HepG2 (cell line): ENCODE results near the gene APBB2. TPM values are rescaled to one million over a fixed set of nuclear protein-coding genes. Genes with fewer than 3 reads are reported as not detected.

Source experiments
- ATAC-seq: fragments of 200-7000 bp; cut with Tn5 transposase; 3 replicates; pipeline ENCODE4 v1.9.1; 2020; ENCODE audit warnings: mild to moderate bottlenecking, moderate library complexity
- BruUV-seq: library from RNA; stranded (reverse); fragments of 400-500 nt; replicated peaks from 2 replicates; lab custom pipeline; 2021; lab: Mats Ljungman, UMichigan
- CTCF ChIA-PET: fragments of 300-600 bp; formaldehyde crosslinking; extraction: SDS; loops from one replicate; lab custom pipeline; 2021; ENCODE audit warnings: low total read pairs, inconsistent platforms, low intra/inter-chr PET ratio; lab: Yijun Ruan, JAX
- POLR2A ChIA-PET: fragments of 350-600 bp; sonication (Branson Sonifier 250); formaldehyde crosslinking; loops from one replicate; lab custom pipeline; 2020; ENCODE audit warnings: antibody characterized with exemption, inconsistent platforms; lab: Yijun Ruan, JAX
- DNase-seq: peaks from one replicate; pipeline ENCODE4 v3.0.0-alpha.2; 2015; ENCODE audit warnings: low spot score
- FAIRE-seq: peaks from 3 replicates; lab custom pipeline; 2011; peaks lifted over from hg19 to GRCh38; lab: Jason Lieb, UNC
- H2AFZ ChIP-seq: one replicate; pipeline ENCODE4 v1.6.1; 2011; ENCODE audit warnings: low read length, inconsistent platforms
- H3K27ac ChIP-seq: fragments of 300-600 bp; 3 replicates; pipeline ENCODE4 v1.8.0; 2011; ENCODE audit warnings: mixed run types, mild to moderate bottlenecking, mixed read lengths, low read length, inconsistent platforms; ENCODE audit not compliant: insufficient read depth; ENCODE audit errors: extremely low read length
- H3K27me3 ChIP-seq, 2 experiments: fragments of 200-600 bp in 1 of 2; 2 replicates in 1 of 2; 3 replicates in 1 of 2; pipeline versions ENCODE4 v1.6.0 to v1.8.0; 2011; ENCODE audit warnings: low read length in 2 of 2, mild to moderate bottlenecking in 2 of 2, moderate library complexity in 2 of 2, inconsistent platforms in 1 of 2; ENCODE audit not compliant: insufficient read depth in 2 of 2, control insufficient read depth in 1 of 2
- H3K36me3 ChIP-seq, 2 experiments: fragments of 200-600 bp in 1 of 2; replicated peaks in 1 of 2; 2 replicates in 1 of 2; 3 replicates in 1 of 2; pipeline versions ENCODE4 v1.5.1 to v1.8.0; 2011; ENCODE audit warnings: low read length in 2 of 2, inconsistent platforms in 1 of 2; ENCODE audit not compliant: insufficient read depth in 2 of 2, control insufficient read depth in 1 of 2
- H3K4me1 ChIP-seq: 2 replicates; pipeline ENCODE4 v1.5.1; 2012; ENCODE audit warnings: low read length, inconsistent platforms; ENCODE audit not compliant: insufficient read depth
- H3K4me2 ChIP-seq: 2 replicates; pipeline ENCODE4 v1.6.0; 2011; ENCODE audit warnings: low read depth, low read length, inconsistent platforms
- H3K4me3 ChIP-seq, 3 experiments: fragments of 200-600 bp in 1 of 3; sonication (generic), shearing (Covaris generic) in 1 of 3; replicated peaks in 1 of 3; 2 replicates each; pipeline ENCODE4 v1.5.1; 2011 to 2016; ENCODE audit warnings: low read length in 3 of 3, inconsistent platforms in 2 of 3, low read depth in 2 of 3, mild to moderate bottlenecking in 2 of 3, control low read depth in 1 of 3, mixed read lengths in 1 of 3; ENCODE audit not compliant: insufficient read depth in 1 of 3
- H3K79me2 ChIP-seq: one replicate; pipeline ENCODE4 v1.6.1; 2011; ENCODE audit warnings: low read length, inconsistent platforms; ENCODE audit not compliant: insufficient read depth
- H3K9ac ChIP-seq: 2 replicates; pipeline ENCODE4 v1.6.0; 2011; ENCODE audit warnings: mild to moderate bottlenecking, low read depth, low read length, inconsistent platforms; ENCODE audit not compliant: insufficient read depth
- H3K9me3 ChIP-seq: 2 replicates; pipeline ENCODE4 v1.5.1; 2012; ENCODE audit warnings: mild to moderate bottlenecking, low read length
- H4K20me1 ChIP-seq: 2 replicates; pipeline ENCODE4 v1.6.0; 2011; ENCODE audit warnings: inconsistent platforms, mild to moderate bottlenecking, low read length, moderate library complexity; ENCODE audit not compliant: insufficient read depth
- CENPT ChIP-seq: sonication (generic); formaldehyde crosslinking; IDR thresholded peaks from 2 replicates; pipeline ENCODE4 v1.8.0; 2022; ENCODE audit warnings: low read depth, mild to moderate bottlenecking, moderate library complexity, missing genetic modification reagents
- E2F1 ChIP-seq: sonication (generic); formaldehyde crosslinking; IDR thresholded peaks from 2 replicates; pipeline ENCODE4 v1.5.0; 2020; ENCODE audit warnings: missing genetic modification reagents
- FOSL2 ChIP-seq: sonication (generic); formaldehyde crosslinking; IDR thresholded peaks from 2 replicates; pipeline ENCODE4 v1.4.0; 2020; ENCODE audit warnings: missing genetic modification reagents
- GMEB2 ChIP-seq: IDR thresholded peaks from 2 replicates; pipeline ENCODE4 v1.6.1; 2016; ENCODE audit warnings: missing biosample characterization, missing genetic modification reagents, low read depth
- HOMEZ ChIP-seq: IDR thresholded peaks from 2 replicates; pipeline ENCODE4 v1.6.1; 2016; ENCODE audit warnings: low read depth
- PLRG1 ChIP-seq: fragments of 450-650 bp; conservative IDR thresholded peaks from 2 replicates; pipeline ENCODE4 v1.6.1; 2016
- SPEN ChIP-seq: sonication (generic); formaldehyde crosslinking; IDR thresholded peaks from 2 replicates; pipeline ENCODE4 v1.5.1; 2020; ENCODE audit warnings: low read depth, mild to moderate bottlenecking, missing genetic modification reagents
- ZNF251 ChIP-seq: sonication (generic); formaldehyde crosslinking; IDR thresholded peaks from 2 replicates; pipeline ENCODE4 v1.9.0; 2021; ENCODE audit warnings: mild to moderate bottlenecking, missing genetic modification reagents
- ZNF614 ChIP-seq: IDR thresholded peaks from 2 replicates; pipeline ENCODE4 v1.6.1; 2018; ENCODE audit warnings: missing biosample characterization, missing genetic modification reagents, inconsistent platforms, borderline replicate concordance
- WGBS: methylation state at CpG from one replicate; pipeline ENCODE4 v1.1.6; 2017; ENCODE audit warnings: low lambda C conversion rate; 5-methylcytosine and 5-hydroxymethylcytosine counted together
- in situ Hi-C: cut with HindIII; loops from 2 replicates; pipeline ENCODE4 v1.10.0; 2017; ENCODE audit warnings: low pct_unique_long_range_greater_than_20kb; ENCODE audit not compliant: extremely low pct_ligation_motif_present
- intact Hi-C: fragments of 100-400 bp; cut with micrococcal nuclease; formaldehyde crosslinking; loops from one replicate; pipeline ENCODE4 v1.10.0; 2022; ENCODE audit not compliant: unreplicated experiment
- polyA plus RNA-seq, 8 experiments: library from polyadenylated mRNA; depleted of rRNA in 3 of 8; stranded (reverse) in 7 of 8; unstranded in 1 of 8; fragments of >200 nt; fragmentation: Illumina TruSeq in 4 of 8; extraction: Trizol in 4 of 8; gene quantifications; 2 replicates each; pipeline versions ENCODE4 v1.2.1 to v1.2.3, GENCODE V29; 2011 to 2016; ENCODE audit warnings: low read depth in 4 of 8, missing spikeins in 1 of 8, mixed read lengths in 1 of 8; ENCODE audit not compliant: insufficient read depth in 1 of 8
- total RNA-seq, 5 experiments: library from RNA; depleted of rRNA; stranded (reverse); fragments of >200 nt; fragmentation: Illumina TruSeq; extraction: Trizol; gene quantifications; 2 replicates each; pipeline ENCODE4 v1.2.3, GENCODE V29; 2016; ENCODE audit warnings: low read depth in 1 of 5
- TF ChIP-seq, protein P1 (sequence below): sonication (generic); formaldehyde crosslinking; conservative IDR thresholded peaks from 2 replicates; pipeline ENCODE4 v1.8.1; 2023; ENCODE audit warnings: missing genetic modification reagents

Gene APBB2
- total and polyA plus RNA-seq, 2 of the 13 experiments (the other 11 are each of a cell fraction or from before 2014, with no cell fraction given), result 11.7 to 17.0 TPM

- Histone ChIP-seq H3K4me2 (no peak overlapping the region), H3K4me3 (no peak overlapping the region)
These were observed 9.9 kb downstream of the APBB2 start for GRCh38 chr4:41204400-41204978.

More at GRCh38 chr4:41204400-41204978, 9.9 kb downstream of the APBB2 start:
- Histone ChIP-seq H3K9ac (no peak overlapping the region), H3K79me2 (peaks cover 88% of the 10 kb centered on the region), H3K9me3 (no peaks in the 10 kb centered on the region), H2AFZ (no peak overlapping the region), H3K4me1 (peaks cover 44% of the 10 kb centered on the region), H4K20me1 (no peaks in the 10 kb centered on the region; the same call in 1 of the 2 replicates), H3K27ac (no peak overlapping the region), H3K36me3 (no peaks in the 10 kb centered on the region), H3K27me3 (no peaks in the 10 kb centered on the region; a peak in 1 of 5 replicates)
- BruUV-seq, result no TSS peak
- WGBS, result 90% methylated on average over 8 of the region's 8 CpGs
- ATAC-seq, result peak; percentile 49
- in situ Hi-C loops, result no loop called here
- peak; percentile 30 for DNase-seq
- no peak for TF ChIP-seq PLRG1
- TF ChIP-seq HOMEZ, result peak; percentile 49; the same call in 1 of the 2 replicates
- TF ChIP-seq CENPT (CRISPR knock-in tag), result no peak
- TF ChIP-seq E2F1 (CRISPR knock-in tag), result no peak
- TF ChIP-seq, protein P1, sequence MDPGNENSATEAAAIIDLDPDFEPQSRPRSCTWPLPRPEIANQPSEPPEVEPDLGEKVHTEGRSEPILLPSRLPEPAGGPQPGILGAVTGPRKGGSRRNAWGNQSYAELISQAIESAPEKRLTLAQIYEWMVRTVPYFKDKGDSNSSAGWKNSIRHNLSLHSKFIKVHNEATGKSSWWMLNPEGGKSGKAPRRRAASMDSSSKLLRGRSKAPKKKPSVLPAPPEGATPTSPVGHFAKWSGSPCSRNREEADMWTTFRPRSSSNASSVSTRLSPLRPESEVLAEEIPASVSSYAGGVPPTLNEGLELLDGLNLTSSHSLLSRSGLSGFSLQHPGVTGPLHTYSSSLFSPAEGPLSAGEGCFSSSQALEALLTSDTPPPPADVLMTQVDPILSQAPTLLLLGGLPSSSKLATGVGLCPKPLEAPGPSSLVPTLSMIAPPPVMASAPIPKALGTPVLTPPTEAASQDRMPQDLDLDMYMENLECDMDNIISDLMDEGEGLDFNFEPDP (CRISPR knock-in tag), result no peak
- TF ChIP-seq SPEN (CRISPR knock-in tag), result no peak
- TF ChIP-seq FOSL2, result peak; percentile 59; the same call in 1 of the 2 replicates
- no peak for TF ChIP-seq ZNF251
- TF ChIP-seq ZNF614, result no peak
- no peak for TF ChIP-seq GMEB2 (CRISPR knock-in tag)
- ChIA-PET POLR2A (no interaction called here), CTCF (no interaction called here)
- intact Hi-C loops, result no loop called here
- no peak for FAIRE-seq
